NCI-H460 (cell line): ENCODE results near the gene RIBC1. TPM values are rescaled to one million over a fixed set of nuclear protein-coding genes. Genes with fewer than 3 reads are reported as not detected.
"Not testable (repeated sequence)": the region's sequence is repeated elsewhere in the genome, so short reads cannot be mapped to it uniquely, and the experiment has no call there.

ENCODE experiments used
- DNase-seq: peaks from one replicate; pipeline ENCODE4 v3.0.0-alpha.2; 2016; ENCODE audit warnings: low read depth; ENCODE audit errors: extremely low read depth
- total RNA-seq: library from RNA; depleted of rRNA; stranded (reverse); fragments of >200 nt; shearing (Covaris generic); gene quantifications from 2 replicates; pipeline ENCODE4 v1.2.3, GENCODE V29; 2014

Gene RIBC1
- total RNA-seq, 1 experiment from 2014 or later: 1.5 TPM

GRCh38 chrX:53433651-53434639, 11.3 kb downstream of the RIBC1 start, which contains the start of gene HSD17B10:
HSD17B10 (minus strand) TSS chrX:53434370; CDS start chrX:53434345, 25 bp downstream.
- DNase-seq: peak; percentile 81

DNA sequence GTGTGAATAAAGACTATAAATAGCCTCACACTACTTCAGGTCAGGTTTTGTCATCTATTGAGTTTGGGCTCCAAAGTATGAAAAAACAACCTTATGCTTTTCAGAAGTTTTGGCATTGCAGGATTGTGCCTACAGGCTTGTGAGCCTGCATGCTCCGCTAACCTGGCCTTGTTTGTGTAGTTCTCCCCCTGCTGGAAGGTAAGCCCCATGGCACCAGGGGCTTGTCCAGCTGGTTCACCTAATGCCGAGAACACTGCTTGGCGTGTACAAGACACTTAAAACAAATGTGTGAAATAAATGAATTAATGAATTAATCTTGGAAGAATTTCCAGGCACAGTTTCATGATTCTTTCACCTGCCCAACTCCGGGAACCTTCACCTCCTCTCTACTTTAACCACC, 13.3 kb downstream of the RIBC1 start:
- peak; percentile 69 for DNase-seq

DNA sequence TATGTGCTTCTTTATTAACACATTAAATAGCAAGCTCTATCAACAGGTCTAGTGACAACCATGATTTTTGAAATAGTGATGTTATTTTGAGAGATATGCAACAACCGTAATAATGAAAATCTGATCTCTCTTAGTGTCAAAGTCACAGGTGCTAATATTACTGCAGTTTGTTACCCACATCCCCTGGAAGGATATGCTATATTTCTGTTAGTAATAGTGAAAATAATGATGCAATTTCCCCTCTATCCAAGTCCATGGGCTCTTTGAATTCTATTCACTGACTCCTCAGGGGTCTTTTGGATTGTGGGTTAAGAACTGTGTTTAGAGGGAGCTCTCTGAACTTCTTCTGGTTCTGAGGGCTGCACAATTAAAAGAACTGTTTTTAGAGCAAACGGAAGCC, 14.5 kb downstream of the RIBC1 start:
- DNase-seq: no peak

DNA sequence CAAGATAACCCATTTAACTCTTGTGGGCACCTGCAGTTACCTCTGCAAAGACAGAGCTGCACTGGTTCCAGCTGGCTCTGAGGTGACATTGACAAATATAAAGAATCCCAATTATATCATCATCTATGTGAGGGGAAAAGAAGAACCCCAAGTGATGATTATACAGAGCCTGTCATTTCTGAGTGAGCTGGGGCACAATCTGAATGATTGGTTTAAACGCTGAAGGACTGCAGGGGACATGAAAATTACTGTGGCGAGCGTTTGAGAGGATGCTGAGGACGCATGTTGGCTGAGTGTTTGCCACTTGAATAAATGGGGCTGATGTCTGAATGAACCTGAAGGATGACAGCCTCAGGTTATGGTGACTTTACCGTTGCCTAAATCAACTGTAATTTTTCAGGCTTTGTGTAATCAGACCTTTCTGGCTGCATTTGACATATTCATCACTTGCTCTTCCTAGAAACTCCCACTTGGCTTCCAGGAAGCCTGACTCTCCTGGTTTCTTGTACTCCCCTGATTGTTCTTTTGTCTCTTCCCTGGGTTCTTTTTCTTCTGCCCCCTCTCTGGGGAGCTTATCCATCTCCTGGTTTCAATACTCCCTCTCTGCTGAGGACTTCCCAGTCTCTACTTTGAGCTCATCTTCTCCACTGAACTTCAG, 15.6 kb downstream of the RIBC1 start:
- DNase-seq: no peak

- DNase-seq: no peak
Measured at GRCh38 chrX:53438832-53439230, 16.2 kb downstream of the RIBC1 start.

GRCh38 chrX:53440101-53440500, 17.4 kb downstream of the RIBC1 start:
- no peak for DNase-seq

DNA sequence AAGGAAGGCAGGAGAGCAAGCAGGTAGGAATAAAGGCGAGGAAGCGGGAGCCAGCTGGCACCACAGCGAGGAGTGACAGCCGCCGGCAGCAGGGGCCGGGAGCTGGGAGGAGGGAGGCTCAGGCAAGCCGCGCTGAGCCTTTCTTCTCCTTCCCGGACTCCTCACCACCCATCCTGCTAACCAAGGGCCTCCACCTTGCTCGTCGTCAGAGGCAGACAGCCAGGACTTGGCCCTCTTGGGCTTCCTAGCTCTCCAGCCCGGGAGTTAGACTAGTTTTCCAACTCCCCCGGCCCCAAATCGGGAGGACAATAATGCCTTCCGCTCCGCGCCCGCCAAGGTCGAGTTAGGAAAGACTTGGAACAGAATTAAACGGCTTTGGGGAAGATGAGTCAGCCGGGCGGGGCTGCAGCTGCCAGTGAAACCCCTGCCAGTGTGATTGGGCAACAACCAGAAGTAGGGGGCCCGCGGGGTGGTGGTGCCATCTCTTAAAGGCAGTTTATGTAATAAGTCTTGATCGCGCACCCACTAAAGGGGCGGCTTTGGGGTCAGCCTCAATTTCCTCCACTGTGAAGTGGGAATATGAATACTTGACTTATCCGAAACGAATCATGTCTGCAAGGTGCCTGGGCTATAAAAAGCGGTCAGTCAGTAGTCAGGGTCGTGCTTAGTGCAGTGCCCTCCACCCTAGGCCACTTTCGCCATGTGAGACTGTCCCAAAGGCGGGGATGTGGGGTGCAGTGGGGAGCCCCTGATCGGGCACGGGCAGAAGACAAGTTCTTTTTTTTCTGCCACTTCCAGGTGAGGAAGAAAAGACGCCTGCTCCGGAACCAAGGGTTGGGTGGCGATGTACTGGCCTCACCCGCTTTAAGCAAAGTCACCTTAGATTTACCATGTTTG, 18.2 kb downstream of the RIBC1 start:
- DNase-seq: peak; percentile 58

DNA sequence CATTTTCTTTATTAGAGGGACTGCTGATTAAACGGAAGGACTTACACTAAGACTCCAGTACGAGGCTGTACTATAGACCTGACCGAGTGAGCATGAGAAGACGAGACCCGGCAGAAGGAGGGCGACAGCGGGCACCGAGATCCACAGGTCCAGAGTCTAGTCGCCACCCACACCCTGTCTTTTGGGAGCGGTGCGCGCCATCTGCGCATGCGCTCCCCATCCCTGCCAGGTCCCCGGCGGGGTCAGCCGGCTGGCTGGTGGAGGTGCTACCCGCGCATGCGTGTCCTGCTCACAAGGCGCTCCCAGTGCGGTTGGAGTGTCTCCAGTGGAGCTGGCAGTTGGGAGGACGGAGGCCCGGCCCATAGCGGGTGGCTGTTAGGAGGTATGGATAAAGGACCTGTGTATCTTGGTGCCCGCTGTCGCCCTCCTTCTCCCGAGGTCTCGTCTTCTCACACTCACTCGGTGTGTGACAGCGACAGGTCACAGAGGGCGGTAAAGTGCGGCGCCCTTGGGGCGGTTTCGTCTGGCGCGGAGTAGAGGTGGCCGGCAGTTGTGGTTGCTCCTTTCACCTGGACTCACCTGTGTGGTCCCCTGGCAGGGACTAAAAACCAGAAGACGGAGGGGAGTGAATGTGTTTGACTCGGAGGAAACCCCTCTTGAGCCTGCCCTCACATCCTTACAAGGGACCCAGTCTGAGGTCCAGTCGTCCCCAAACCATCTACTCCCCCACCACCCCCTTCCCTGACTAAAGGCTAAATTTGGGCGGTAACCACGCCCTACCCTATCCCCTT, 19.1 kb downstream of the RIBC1 start:
- peak; percentile 87 for DNase-seq

- DNase-seq: no peak
Measured at GRCh38 chrX:53442322-53442631, 19.6 kb downstream of the RIBC1 start.

DNA sequence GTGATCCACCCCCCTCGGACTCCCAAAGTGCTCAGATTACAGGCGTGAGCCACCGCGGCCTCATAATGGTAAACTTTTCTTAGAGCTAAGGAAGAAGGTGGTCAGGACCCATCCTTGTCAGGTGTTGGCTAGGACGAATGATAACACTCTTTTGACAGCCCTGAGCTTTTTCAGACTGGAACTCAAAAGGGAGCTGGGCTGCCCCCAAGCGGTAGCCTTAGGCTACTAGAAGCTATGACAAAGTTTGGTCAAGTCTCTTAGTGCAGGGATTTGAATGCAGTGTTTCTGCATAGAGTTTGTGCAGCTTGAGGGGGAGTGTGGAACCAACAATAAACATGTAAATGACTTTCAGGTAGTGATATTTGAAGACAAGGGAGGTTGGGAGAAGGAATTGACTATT, 23.3 kb downstream of the RIBC1 start:
- DNase-seq: peak; percentile 56

DNA sequence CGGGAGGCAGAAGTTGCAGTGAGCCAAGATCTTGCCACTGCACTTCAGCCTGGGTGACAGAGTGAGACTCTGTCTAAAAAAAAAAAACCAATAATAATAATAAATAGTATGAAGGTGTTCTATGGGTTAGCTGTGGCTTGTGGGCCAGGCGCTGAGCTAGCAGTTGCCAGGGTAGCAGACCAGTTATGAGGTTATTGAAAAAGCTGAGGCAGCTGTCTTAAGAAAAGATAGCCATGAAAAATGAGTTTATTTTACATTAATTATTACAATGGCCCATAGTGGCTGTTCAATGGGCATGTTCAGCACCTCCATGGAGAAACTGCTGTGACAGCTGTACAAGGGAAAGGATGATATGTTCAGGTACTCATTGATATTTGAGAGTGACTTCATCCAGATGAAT, 24.8 kb downstream of the RIBC1 start:
- no peak for DNase-seq

- DNase-seq: no peak
Measured at GRCh38 chrX:53449632-53450031, 27.0 kb downstream of the RIBC1 start.

GRCh38 chrX:53452812-53453211, 30.1 kb downstream of the RIBC1 start:
- DNase-seq: no peak

- peak; percentile 44 for DNase-seq
Measured at GRCh38 chrX:53456254-53456653, 33.6 kb downstream of the RIBC1 start.

- peak; percentile 15 for DNase-seq
Measured at GRCh38 chrX:53458082-53458481, 35.4 kb downstream of the RIBC1 start.

DNA sequence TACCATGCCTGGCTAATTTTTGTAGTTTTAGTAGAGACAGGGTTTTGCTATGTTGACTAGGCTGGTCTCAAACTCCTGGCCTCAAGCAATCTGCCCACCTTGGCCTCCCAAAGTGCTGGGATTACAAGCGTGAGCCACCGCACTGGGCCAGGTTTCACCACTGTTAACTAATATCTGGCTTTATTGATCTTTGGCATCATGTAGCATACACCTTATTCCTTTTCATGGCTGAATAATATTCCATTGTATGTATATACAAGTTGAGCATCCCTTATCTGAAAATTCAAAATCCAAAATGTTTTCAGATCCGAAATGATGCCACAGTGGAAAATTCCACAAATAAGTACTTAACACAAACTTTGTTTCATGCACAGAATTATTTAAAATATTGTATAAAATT, 46.0 kb downstream of the RIBC1 start:
- DNase-seq: not testable (repeated sequence)

GRCh38 chrX:53471346-53471745, 48.7 kb downstream of the RIBC1 start:
- DNase-seq: no peak

- DNase-seq: no peak
Measured at GRCh38 chrX:53474707-53475106, 52.0 kb downstream of the RIBC1 start.

- DNase-seq: no peak
Measured at GRCh38 chrX:53476371-53476770, 53.7 kb downstream of the RIBC1 start.

GRCh38 chrX:53479301-53479700, 56.6 kb downstream of the RIBC1 start:
- no peak for DNase-seq
